Right lung (tissue), 5 donors: ENCODE measurements around the gene INPP5A. TPM values are rescaled to one million over a fixed set of nuclear protein-coding genes. Genes with fewer than 3 reads are reported as not detected.
A peak's percentile ranks its signal among the peaks of the same experiment; 100 is the strongest.

Experiments used
- DNase-seq, 2 donors: peaks; one replicate each; pipeline ENCODE4 v3.0.0-alpha.2; 2013
- polyA plus RNA-seq, 5 donors: library from polyadenylated mRNA; unstranded; fragments of 120-200 nt; gene quantifications; one replicate each; pipeline versions ENCODE4 v1.2.1 to v1.2.3, GENCODE V29; 2013; ENCODE audit warnings: inconsistent platforms in 1 of 5, low replicate concordance in 1 of 5; ENCODE audit not compliant: insufficient read length in 5 of 5, insufficient read depth in 1 of 5

INPP5A gene
- polyA plus RNA-seq, 5 donors, result 27.7 to 41.7 (median 35.5) TPM

DNA sequence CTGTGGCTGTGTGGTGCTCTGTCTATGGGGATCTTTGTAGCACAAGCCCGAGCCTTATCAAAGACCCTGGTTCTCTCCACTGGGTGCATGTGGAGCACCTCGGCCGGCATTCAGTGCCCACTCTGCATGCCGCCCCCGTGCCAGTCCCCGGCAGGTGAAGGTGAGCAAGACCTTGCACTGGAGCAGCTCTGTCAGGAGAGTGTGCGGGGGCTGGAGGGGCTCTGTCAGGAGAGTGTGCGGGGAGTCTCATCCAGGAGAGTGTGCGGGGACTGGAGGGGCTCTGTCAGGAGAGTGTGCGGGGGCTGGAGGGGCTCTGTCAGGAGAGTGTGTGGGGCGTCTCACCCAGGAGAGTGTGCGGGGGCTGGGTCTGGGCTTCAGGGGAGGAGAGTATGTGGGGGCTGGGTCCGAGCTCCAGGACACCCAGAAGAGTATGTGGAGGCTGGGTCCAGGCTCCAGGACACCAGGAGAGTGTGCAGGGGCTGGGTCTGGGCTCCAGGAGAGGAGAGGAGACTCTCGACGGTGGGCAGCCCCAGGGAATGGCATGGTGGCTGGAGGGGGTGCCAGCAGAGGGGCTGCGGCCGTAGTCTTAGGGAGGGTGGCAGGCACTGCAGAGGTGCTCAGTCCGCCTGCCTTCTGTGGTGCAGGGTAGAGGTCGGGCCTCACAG, 40.8 kb downstream of the INPP5A start:
- no peak for DNase-seq

DNA sequence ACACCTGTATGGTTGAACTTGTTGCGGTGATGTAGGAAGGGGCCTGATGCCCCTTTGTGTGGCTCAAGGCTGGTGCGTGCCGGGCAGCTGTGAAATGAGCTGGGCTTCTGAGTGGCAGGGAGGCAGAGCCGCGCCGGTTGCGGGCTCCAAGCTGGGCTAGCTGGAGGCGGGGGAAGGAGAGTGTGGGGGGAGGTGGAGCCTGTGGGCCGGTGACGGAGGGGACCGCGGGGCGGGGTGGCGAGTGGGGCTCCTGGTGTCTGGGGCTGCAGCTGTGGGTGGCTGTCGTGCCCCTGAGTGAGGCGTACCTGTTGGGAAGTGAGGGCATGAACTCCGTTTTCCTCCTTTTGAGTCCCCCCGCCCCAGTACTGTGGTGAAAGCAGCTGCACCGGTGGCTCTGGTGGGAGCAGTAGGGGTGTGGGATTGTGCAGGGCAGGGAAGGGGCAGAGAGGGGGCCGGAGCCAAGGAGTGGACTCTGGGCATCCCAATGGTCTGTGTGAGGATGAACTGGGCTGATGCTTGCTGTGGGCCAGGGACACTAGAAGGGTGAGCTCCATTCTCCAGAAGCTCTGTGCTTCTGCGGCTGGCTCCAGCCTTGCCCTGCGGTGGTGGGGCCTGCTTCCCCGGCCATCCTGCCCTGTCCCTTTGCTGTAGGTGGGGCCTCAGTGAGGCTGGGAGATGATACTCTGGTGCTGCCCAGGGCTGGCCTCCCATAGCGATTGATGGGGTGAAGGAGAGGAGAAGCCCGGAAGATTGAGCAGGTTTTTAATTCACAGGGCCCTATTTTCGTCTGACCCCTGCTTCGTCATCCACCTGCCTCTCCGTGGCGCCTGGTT, 41.7 kb downstream of the INPP5A start:
- no peak for DNase-seq

GRCh38 chr10:132580143-132580542, 42.6 kb downstream of the INPP5A start:
- DNase-seq, result no peak

- no peak for DNase-seq
Measured at GRCh38 chr10:132580617-132581016, 43.0 kb downstream of the INPP5A start.

DNA sequence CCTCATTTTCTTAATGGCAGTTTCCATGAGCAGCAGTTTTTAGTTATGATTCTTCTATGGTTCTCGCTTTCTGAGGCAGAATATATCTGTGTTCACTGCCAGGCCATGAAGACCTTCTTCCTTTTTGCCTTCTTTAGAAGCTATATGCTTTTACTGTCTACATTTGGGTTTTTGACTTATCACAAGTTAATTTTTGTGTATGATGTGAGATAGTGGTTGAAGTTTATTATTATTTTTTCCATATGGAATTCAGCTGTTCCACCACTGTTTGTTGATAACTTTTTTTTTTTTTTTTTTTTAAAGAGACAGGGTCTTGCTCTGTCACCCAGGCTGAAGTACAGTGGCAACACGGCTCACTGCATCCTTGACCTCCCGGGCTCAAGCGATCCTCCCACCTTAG, 44.5 kb downstream of the INPP5A start:
- DNase-seq, result peak in 1 of 2 donors; percentile 41

- DNase-seq, result no peak
Measured at GRCh38 chr10:132582771-132583170, 45.2 kb downstream of the INPP5A start.

- no peak for DNase-seq
Measured at GRCh38 chr10:132583456-132583855, 45.9 kb downstream of the INPP5A start.

GRCh38 chr10:132584081-132584480, 46.5 kb downstream of the INPP5A start:
- DNase-seq, result no peak

DNA sequence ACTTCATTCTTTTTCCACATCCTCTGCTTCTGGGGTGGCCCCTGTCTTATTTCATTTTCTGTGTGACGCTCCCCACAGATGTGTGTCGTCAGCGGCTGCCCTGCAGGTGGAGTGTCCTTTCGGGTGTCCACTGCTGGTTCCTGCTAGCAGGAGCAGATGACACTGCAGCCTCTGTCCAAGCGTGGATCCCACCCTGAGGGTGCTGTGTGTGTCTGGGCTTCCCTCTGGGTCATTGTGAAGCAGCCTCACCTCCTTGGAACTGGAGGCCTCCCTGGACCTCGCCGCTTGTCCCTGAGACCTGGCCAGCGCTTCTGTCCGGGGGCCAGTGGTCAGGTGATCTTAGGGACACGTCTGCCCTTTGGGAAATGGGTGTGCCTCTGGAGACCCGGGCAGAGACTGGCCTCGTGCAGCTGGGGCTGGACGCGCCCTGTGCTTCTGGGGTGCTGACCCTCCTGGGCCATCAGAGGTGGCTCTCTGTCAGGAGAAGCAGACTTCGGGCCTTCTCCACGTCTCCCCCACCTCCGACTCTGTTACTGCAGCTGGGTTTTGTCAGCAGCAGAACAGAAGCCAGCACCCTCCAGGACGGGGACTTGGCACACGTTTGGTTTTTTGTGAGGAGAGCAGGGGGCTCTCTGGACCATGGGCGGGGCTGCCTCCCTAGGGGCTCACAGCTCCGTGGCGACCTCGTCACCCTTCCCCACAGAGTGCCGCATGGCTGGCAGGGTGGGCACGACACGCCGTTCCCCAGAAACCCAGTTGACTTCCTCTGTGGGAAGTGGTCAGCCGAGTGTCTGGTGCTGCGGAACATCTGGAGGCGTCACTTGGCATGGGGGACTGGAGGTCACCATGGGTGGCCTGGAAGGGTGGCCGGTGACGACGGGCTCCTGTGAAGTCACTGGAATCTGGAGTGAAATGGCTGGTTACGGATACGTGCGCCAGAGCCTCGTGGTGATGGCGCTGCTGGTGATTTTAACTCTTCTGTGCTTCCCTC, 48.4 kb downstream of the INPP5A start:
- peak; percentile 81 to 84 for DNase-seq

GRCh38 chr10:132586739-132587138, 49.2 kb downstream of the INPP5A start:
- no peak for DNase-seq

DNA sequence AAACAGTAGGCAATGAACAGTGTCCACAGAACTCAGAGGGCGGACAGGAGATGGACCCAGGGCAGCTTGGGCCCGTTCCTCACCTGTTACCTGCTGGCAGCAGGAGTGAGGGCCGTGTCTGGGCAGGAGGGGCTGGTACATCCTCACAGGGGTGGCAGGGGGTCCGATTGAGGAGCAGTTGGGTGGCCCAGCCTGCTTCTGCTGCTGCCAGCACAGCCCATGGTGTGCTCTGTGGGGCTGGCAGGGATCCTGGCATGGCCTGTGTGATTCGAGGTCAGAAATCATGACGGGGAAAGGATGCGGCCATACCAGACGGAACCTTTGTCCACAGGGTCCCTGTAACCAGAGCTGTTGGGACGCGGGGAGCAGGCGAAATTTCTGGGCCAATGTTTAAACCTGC, 49.6 kb downstream of the INPP5A start:
- DNase-seq, result no peak

DNA sequence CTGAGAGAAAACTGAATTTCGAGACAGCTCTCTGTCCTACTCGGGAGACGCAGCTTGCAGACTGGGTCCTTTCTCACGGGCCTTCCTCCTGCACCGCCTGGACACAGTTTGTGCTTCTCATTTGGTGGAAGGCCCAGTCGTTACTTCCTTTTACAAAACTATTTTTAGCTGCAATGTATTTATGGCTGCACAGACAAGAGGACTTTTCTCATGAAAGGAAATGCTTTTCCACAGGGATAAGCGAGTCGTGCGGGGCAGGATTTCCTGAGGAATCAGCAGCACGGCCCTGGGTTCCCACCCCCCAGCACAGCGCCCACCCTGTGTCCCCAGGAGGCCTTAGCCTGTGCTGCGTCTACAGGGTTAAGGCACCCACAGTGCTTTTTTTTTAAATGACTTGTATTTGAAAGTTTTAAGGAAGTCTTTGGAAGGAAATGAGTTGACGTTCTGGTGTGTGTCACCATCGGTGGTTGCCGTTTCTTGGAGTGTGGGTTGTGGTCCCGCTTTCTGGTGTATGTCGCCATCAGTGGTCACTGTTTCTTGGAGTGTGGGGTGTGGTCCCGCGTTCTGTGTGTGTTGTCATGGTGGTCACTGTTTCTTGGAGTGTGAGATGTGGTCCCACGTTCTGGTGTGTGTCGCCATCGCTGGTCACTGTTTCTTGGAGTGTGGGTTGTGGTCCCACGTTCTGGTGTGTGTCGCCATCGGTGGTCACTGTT, 50.9 kb downstream of the INPP5A start:
- DNase-seq, result peak in 1 of 2 donors; percentile 52

DNA sequence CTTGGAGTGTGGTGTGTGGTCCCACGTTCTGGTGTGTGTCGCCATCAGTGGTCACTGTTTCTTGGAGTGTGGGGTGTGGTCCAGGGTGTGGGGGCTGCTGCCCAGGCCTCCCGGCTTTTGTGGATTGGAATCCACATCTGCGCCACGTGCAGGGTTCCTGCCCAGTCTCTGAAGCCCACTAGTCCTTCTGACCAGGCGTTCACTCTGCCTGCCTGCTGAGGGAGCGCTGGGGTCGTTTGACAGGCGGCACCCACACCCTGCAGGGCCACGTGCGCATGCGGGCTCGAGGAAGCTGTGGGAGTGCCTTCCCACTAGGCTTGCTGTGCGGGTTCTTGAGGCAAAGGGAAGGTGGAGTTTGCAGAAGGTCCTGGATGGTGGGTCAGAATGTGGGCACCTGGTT, 51.4 kb downstream of the INPP5A start:
- DNase-seq, result no peak

GRCh38 chr10:132589681-132590080, 52.1 kb downstream of the INPP5A start:
- DNase-seq, result no peak

DNA sequence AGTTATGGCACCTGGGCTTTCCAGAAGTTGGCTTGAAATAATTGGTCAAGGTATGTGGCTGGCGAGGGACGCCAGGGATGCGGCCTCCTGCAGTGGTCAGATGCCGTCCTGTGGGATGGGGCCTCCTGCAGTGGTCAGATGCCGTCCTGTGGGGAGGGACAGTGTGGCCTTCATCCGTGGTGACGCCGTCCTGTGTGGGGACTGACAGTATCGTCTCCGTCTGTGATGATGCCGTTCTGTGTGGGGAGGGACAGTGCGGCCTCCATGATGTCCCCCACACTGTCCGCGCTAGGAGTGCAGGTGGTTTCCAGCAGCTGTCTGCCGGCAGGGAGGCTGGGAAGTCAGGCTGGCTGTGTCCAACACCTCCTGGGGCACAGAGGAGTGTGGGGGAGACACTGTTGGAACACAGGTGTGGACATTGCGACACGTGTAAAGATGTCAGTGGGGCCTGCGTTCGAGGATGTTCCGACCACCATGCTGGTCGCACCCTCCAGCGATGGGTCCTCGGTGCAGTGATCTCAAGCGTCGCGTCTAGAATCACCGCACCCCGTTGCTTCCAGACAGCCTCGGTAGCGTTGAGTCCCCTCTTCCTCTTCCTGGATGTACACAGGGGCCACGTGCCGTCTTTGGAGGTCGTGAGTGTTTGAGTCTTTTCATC, 52.6 kb downstream of the INPP5A start:
- no peak for DNase-seq

DNA sequence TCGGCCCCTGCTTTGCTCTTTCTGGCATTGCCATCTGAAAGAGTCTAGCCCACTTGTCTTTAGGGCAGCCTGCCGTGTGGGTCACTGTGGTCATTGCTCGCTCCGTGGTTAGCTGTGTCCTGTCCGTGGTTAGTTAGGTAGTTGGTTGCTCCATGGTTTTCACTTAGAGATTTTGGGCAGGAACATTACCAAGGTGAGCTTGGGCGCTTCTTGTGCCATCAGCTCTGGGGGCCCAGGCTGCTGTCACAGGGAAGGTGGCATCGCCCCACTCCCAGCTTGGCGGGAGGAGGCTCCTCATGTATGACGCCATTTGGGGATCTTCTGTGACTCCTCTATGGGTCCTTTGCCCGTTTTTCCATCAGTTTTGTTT, 53.1 kb downstream of the INPP5A start:
- DNase-seq, result no peak

DNA sequence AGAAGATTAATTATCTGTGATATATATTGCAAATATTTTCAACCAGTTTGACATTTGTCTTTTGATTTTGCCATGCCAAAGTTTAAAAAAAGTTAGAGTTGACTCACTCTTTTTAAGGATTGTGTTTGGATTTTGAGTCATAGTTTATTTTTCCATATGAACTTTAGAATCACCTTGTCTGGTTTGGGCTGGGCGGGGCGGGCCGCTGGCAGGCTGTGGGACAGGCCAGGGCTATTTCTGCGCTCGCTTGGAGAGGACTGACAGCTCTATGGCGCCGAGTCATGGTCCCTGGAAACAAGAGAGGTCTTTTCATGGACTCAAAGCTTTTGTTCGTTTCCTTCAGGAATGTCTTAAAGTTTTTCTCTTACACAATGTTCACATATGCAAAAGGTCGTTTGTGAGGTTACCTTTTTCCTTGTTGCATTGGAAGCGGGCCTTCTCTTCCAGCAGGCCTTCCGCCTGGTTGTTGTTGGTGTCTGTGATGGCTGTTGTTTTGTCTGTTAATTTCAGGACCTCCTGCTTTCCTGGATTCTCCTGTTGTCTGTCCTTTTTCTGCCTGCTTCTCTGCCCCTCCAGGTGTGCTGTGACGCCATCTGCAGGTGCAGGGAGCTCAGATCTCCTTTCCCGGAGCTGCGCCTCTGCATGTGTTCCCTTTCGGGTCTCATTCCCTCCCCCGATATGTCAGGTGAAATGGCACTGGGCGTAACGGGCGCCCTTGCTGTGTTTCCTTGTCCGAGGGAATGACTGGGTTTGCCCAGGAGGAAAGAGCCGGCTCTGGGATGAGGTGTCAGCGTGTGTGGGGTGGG, 53.8 kb downstream of the INPP5A start:
- no peak for DNase-seq

- no peak for DNase-seq
Measured at GRCh38 chr10:132592790-132593383, 55.3 kb downstream of the INPP5A start.

GRCh38 chr10:132593389-132593788, 55.8 kb downstream of the INPP5A start:
- DNase-seq, result no peak
